Rectal smooth muscle tissue (tissue), 1 donor: ENCODE results near the gene TCF12.

ENCODE experiments used
- H3K27ac ChIP-seq: one replicate; pipeline ENCODE4 v1.7.0; 2013; ENCODE audit warnings: low read depth, low read length, inconsistent platforms
- H3K27me3 ChIP-seq: one replicate; pipeline ENCODE4 v1.7.0; 2013; ENCODE audit warnings: low read length; ENCODE audit not compliant: control insufficient read depth, insufficient read depth
- H3K36me3 ChIP-seq: one replicate; pipeline ENCODE4 v1.7.0; 2013; ENCODE audit warnings: low read length; ENCODE audit not compliant: control insufficient read depth, insufficient read depth
- H3K4me1 ChIP-seq: one replicate; pipeline ENCODE4 v1.7.0; 2013; ENCODE audit warnings: low read length; ENCODE audit not compliant: control insufficient read depth, insufficient read depth
- H3K4me3 ChIP-seq: one replicate; pipeline ENCODE4 v1.7.0; 2013; ENCODE audit warnings: low read length
- H3K9ac ChIP-seq: one replicate; pipeline ENCODE4 v1.7.0; 2013; ENCODE audit warnings: low read length

Gene TCF12

DNA sequence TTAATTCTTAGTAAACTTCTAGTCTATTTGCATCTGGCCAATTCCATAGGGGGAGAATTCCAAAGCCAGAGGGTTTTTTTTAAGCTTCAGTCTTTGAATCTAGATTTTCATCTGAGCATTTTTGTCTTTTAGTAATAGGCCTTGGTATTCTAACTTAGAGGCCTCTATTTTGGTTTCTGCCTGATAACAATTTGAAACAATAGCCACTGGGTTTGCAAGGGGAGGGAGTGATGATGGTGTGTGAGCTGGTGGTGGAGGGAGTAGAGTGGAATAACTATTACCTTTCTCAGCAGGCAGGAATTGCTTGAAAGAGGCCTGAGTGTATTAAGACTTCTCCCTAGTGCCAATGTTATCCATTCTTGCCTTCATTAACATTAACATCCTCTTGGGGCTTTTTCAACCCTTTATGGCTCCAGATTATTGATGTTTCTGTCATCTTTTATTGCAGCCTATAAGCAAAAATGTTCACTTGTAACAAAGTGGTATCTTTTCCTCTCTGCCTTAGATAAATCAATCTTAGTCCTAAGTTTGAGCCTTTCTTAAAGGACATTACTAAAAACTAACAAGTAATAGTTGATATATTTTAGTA lies 26.5 kb upstream of the TCF12 start:
- Histone ChIP-seq H3K4me1 (peaks cover 7% of the 10 kb centered on the region), H3K36me3 (no peaks in the 10 kb centered on the region), H3K27me3 (no peaks in the 10 kb centered on the region), H3K4me3 (no peak overlapping the region), H3K27ac (no peak overlapping the region), H3K9ac (no peak overlapping the region)

DNA sequence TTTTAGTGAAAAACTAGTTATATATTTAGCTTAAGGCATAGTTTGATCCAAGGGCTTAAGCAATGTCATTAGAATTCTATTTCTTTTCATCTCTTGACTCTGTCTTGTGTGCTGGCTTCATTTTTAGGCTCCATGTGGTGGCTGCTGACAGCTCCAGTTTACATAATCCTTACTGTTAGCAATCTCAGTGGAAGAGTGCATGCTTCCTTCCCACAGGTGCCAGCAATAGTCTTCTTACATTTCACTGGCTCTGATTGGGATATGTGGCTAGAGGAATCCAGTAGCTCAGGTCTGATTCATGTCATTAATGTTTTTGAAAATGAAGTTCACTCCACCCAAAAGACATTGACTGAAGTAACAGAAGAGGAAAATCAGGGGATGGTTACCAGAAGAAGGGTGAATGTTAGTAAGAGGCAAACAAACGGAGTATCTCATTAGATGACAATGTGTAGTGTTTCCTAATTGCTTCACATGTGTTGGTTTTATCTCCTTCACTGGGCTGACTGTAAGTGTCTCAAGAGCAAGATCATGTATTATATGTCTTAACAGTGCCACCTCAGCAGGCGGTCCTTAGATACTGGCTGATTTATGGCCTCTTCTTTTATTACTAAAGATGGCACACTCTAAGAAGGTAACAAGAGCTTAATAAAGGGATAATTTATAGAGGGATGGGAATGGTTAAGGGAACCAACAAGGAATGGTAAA lies 25.6 kb upstream of the TCF12 start:
- Histone ChIP-seq H3K27me3 (no peaks in the 10 kb centered on the region), H3K4me1 (peaks cover 4% of the 10 kb centered on the region)

DNA sequence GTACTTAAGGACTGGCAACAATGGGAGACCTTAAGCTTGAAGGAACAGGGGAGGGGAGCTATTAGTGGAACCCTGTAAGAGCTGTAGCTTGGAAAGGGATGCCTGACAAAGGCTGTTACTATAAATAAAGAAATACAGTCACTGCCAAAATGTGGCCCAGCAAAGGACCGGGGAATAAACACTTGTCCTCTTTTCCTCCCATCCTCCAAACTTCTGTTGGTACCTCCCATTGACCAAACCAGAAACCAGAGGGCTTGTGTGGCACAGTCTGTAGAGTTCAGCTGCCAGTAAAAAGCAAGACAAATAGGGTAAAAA lies 25.1 kb upstream of the TCF12 start:
- Histone ChIP-seq H3K27ac (no peak overlapping the region), H3K9ac (no peak overlapping the region), H3K4me1 (no peaks in the 10 kb centered on the region)

More for the DNA sequence above, 25.6 kb upstream of the TCF12 start:
- Histone ChIP-seq H3K27ac (no peak overlapping the region), H3K4me3 (no peak overlapping the region), H3K36me3 (no peaks in the 10 kb centered on the region), H3K9ac (no peak overlapping the region)

DNA sequence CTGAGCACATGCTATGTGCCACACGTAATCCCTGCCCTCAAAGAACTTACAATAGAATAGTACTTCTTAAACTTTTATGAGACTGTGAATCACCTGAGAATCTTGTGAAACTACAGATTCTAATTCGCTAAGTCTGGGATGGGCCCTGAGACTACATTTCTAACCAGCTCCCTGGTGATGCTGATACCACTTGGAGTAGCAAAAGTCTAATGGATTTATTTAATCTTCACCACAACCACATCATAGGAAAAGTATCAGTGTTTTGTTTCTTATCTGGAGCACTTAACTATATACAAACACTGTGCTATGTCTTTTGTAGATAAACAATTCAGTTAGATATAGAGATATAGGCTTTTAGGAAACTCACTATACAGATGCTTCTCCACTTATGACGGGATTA lies 23.8 kb upstream of the TCF12 start:
- H3K4me3 ChIP-seq, result no peak overlapping the region
- H3K36me3 ChIP-seq, result no peaks in the 10 kb centered on the region
- no peaks in the 10 kb centered on the region for H3K27me3 ChIP-seq
- no peak overlapping the region for H3K9ac ChIP-seq
- no peaks in the 10 kb centered on the region for H3K4me1 ChIP-seq
- no peak overlapping the region for H3K27ac ChIP-seq

More for the DNA sequence above, 25.1 kb upstream of the TCF12 start:
- Histone ChIP-seq H3K27me3 (no peaks in the 10 kb centered on the region), H3K36me3 (no peaks in the 10 kb centered on the region), H3K4me3 (no peak overlapping the region)

DNA sequence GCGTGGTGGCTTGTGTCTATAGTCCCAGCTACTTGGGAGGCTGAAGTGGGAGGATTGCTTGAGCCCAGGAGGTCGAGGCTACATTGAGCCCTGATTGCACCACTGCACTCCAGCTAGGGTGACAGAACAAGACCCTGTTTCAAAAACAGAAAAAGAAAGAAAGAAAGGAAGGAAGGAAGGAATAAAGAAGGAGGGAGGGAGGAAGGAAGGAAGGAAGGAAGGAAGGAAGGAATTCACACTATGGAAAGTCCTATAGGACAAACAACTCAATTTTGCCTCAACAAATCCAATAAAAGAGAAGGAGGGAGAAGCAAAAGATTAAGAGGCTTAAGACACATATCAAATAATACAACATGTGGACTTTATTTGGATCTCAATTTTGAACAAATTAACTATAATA lies 16.5 kb upstream of the TCF12 start:
- Histone ChIP-seq H3K27me3 (no peaks in the 10 kb centered on the region), H3K36me3 (no peaks in the 10 kb centered on the region), H3K4me3 (no peak overlapping the region), H3K27ac (no peak overlapping the region), H3K9ac (no peak overlapping the region), H3K4me1 (no peaks in the 10 kb centered on the region)

DNA sequence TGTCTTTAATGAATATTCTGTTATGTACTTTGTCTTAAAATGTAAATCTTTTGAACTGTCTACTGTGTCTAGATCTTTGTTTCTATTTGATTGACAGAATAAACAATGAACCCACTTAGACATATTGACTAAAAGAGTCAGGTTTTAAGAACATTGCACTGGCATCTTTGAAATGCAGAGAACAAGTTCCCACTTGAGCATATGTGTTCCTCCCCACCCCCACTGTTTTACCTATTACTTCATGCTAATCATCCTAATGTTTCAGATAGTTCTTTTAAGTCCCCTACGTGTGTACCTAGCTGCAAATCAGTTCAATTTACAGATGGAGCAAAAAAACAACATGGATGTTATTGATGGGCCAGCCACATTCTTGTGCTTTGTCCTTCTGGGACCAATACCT lies 11.7 kb upstream of the TCF12 start:
- no peaks in the 10 kb centered on the region for H3K4me1 ChIP-seq
- H3K36me3 ChIP-seq, result no peaks in the 10 kb centered on the region
- no peaks in the 10 kb centered on the region for H3K27me3 ChIP-seq
- no peak overlapping the region for H3K4me3 ChIP-seq
- no peak overlapping the region for H3K27ac ChIP-seq
- H3K9ac ChIP-seq, result no peak overlapping the region

DNA sequence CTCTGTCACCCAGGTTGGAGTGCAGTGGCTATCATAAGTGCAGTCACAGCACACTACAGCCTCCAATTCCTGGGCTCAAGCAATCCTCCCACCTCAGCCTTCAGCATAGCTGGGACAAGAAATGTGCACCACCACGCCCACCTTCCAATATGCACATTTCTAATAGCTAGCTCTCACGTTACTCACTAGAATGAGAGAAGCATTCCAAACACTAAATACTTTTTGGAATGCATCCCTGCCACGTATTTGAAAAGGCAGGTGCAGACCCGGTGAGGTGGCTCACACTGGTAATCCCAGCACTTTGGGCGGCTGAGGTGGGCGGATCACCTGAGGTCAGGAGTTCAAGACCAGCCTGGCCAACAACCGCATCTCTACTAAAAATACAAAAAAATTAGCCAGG lies 7.6 kb upstream of the TCF12 start:
- H3K36me3 ChIP-seq, result no peaks in the 10 kb centered on the region
- no peak overlapping the region for H3K4me3 ChIP-seq
- no peak overlapping the region for H3K27ac ChIP-seq
- H3K27me3 ChIP-seq, result no peaks in the 10 kb centered on the region
- H3K9ac ChIP-seq, result no peak overlapping the region
- no peaks in the 10 kb centered on the region for H3K4me1 ChIP-seq

DNA sequence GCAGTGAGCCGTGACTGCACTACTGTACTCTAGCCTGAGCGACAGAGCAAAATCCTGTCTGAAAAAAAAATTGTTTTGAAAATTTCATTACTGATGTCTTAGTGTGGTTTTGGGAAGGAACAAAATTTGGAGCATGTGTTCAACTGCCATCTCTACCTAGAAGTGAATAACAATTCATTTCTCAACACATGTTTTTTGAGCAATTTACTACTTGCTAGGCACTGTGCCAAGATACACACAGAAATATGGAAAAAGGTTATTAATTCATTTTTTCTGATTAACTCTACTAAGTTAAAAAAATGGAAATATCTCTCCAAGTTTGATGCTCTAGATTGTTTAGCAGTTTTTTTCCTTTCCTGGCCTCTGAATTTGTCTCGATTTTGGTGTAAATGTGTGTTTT lies 5.2 kb upstream of the TCF12 start:
- no peaks in the 10 kb centered on the region for H3K4me1 ChIP-seq
- no peak overlapping the region for H3K4me3 ChIP-seq
- H3K27me3 ChIP-seq, result no peaks in the 10 kb centered on the region
- no peak overlapping the region for H3K27ac ChIP-seq
- no peak overlapping the region for H3K9ac ChIP-seq
- no peaks in the 10 kb centered on the region for H3K36me3 ChIP-seq

DNA sequence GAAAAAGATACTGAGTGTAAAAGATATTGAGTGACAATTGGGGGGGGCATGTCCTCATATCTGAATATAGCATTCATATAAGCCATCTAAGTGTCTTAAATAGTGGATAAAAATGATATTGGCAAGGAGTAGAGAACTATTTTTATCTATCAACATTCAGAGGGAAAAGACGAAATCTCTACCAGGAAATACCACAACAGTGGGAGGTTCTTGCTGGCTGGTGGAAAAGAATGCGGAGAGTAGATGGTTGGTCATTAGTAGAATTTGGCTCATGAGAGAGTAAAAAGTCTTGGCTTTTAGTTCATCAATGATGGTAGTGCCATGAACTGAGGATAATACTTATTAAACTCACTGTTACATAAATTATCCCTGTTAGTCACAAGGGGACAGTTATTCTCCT lies 4.8 kb upstream of the TCF12 start:
- no peak overlapping the region for H3K9ac ChIP-seq

DNA sequence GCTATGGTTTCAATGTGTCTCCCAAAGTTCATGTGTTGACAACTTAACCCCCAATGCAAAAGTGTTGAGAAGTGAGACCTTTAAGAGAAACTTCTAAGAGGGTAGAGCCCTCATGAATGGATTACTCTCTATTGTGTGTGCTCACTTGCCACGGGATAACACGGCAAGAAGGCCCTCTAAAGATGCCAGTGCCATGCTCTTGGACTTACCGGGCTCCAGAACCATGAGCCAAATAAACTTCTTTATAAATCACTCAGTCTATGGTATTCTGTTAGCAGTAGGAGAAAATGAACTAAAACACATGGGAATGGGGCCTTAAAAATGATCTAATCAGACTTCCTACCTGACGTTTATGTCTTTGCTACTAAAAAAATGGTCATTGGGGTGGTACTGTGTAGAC lies 2.6 kb upstream of the TCF12 start:
- Histone ChIP-seq H3K4me3 (no peak overlapping the region), H3K27ac (no peak overlapping the region), H3K9ac (no peak overlapping the region), H3K27me3 (no peaks in the 10 kb centered on the region), H3K36me3 (no peaks in the 10 kb centered on the region), H3K4me1 (peaks cover 7% of the 10 kb centered on the region)

More for the DNA sequence above, 4.8 kb upstream of the TCF12 start:
- no peaks in the 10 kb centered on the region for H3K27me3 ChIP-seq
- no peak overlapping the region for H3K27ac ChIP-seq
- H3K36me3 ChIP-seq, result no peaks in the 10 kb centered on the region
- H3K4me3 ChIP-seq, result no peak overlapping the region
- no peaks in the 10 kb centered on the region for H3K4me1 ChIP-seq

DNA sequence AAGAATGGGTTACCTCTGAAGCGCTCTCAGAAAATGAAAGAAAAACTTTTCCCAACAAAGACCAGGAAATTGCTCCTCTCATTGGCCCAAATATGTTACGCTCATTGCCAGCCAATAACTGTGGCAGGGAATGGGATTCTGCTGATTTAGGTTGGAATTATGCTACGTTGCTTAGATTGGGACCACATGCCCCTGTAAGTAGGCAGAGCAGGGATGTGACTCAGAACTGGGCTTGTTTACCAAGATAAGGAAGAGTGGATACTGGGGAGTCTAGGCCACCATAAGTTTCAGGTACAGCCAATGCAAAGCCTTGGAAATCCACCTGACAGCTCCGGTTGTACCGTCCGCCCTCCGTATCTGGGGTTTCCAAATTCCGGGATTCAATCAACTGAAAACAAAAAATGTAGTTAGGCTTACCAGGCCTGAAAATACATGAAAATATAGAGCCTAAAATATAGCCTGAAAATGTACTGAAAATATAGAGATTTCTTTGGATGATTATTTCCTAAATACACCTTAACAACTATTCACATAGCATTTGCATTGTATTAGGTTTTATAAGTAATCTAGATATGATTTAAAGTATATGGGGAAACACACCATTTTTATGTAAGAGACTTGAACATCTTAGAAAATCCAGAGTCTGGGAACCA lies 1.5 kb upstream of the TCF12 start:
- Histone ChIP-seq H3K4me3 (peak overlapping the region; percentile 62), H3K9ac (no peak overlapping the region), H3K27me3 (no peaks in the 10 kb centered on the region), H3K27ac (peak overlapping the region; percentile 86), H3K4me1 (peaks cover 9% of the 10 kb centered on the region), H3K36me3 (no peaks in the 10 kb centered on the region)

DNA sequence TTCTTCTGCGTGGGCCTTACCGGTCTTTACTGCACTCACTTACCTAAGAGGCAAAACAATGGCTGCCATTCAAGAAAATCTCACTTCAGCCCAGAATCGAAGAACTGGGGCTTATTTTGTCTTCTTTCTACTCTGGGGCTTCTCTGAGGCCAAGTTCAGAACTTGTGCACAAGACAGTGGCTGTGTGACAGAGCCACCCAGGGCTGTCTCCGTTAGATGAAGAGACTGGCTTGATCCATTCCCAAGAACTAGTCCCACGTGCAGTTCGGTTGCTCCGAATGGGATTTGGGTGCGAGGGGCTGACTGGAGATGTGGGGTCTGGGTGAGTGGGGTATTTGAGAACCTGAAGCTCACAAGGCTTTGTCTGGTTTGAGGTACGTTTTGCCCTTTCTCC lies 795 bp upstream of the TCF12 start:
- Histone ChIP-seq H3K4me3 (peak overlapping the region; percentile 62), H3K4me1 (peaks cover 9% of the 10 kb centered on the region), H3K27ac (peak overlapping the region; percentile 86), H3K9ac (peak overlapping the region; percentile 89), H3K27me3 (no peaks in the 10 kb centered on the region), H3K36me3 (no peaks in the 10 kb centered on the region)
